ENCODE results near the gene ALG2.

DNA sequence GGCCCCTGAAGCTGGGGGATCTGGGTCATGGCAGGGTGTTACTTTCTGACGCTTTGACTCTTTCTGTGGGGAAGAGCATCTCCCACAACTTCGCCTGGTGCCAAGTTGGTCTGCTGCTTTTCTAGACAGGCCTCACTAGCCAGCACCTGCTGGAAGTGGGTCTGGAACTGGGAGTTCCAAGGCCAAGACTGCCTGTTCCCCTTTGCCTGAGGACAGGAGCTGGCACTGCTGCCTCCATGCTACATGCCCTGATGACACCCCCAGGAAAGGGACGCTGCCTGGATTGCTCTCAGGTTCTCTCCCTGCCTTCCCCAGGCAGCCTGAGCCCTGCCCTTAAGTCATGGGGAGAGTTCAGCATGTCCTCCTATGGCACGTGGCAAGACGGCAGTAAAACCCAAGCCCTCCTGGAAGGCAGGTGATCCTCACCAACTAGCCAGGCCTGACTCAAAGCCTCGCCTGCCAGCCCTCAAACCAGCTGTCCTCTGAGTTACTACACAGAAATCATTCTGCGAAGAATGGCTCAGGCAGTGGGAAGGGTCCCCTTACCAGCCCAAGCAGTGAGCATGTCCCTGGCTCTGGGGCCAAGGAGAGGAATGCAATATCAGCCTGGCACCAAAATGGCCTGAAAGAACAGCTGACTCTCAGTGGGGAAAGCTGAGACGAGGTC lies 36.1 kb upstream of the ALG2 start:
- TF ChIP-seq CTCF (IDR thresholded peaks at IDR 0.05; ENCODE audit: insufficient read depth, low read length) (no peak), POLR2AphosphoS5 (IDR thresholded peaks at IDR 0.05; ENCODE audit: low read depth) (no peak), GABPA (IDR thresholded peaks at IDR 0.05; ENCODE audit: low read depth) (no peak)
- TF ChIP-seq, protein P1, sequence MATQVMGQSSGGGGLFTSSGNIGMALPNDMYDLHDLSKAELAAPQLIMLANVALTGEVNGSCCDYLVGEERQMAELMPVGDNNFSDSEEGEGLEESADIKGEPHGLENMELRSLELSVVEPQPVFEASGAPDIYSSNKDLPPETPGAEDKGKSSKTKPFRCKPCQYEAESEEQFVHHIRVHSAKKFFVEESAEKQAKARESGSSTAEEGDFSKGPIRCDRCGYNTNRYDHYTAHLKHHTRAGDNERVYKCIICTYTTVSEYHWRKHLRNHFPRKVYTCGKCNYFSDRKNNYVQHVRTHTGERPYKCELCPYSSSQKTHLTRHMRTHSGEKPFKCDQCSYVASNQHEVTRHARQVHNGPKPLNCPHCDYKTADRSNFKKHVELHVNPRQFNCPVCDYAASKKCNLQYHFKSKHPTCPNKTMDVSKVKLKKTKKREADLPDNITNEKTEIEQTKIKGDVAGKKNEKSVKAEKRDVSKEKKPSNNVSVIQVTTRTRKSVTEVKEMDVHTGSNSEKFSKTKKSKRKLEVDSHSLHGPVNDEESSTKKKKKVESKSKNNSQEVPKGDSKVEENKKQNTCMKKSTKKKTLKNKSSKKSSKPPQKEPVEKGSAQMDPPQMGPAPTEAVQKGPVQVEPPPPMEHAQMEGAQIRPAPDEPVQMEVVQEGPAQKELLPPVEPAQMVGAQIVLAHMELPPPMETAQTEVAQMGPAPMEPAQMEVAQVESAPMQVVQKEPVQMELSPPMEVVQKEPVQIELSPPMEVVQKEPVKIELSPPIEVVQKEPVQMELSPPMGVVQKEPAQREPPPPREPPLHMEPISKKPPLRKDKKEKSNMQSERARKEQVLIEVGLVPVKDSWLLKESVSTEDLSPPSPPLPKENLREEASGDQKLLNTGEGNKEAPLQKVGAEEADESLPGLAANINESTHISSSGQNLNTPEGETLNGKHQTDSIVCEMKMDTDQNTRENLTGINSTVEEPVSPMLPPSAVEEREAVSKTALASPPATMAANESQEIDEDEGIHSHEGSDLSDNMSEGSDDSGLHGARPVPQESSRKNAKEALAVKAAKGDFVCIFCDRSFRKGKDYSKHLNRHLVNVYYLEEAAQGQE (IDR thresholded peaks at IDR 0.05; ENCODE audit: insufficient replicate concordance, low read depth): no peak

All from HL-60 (cell line).